NOMO-1 treated with dmso at 0.1 percent for 144 hours (cell line): ENCODE measurements around the gene GGA3.
A peak's percentile ranks its signal among the peaks of the same experiment; 100 is the strongest.
"Not testable (repeated sequence)": the region's sequence is repeated elsewhere in the genome, so short reads cannot be mapped to it uniquely, and the experiment has no call there.

ENCODE experiments used
- DNase-seq: peaks from one replicate; lab custom pipeline; 2025; ENCODE audit not compliant: unreplicated experiment; lab: John Stamatoyannopoulos, UW

GGA3 gene

GRCh38 chr17:75219815-75220214 lies 41.6 kb downstream of the GGA3 start:
- no peak for DNase-seq

GRCh38 chr17:75218131-75218530 lies 43.3 kb downstream of the GGA3 start:
- no peak for DNase-seq

DNA sequence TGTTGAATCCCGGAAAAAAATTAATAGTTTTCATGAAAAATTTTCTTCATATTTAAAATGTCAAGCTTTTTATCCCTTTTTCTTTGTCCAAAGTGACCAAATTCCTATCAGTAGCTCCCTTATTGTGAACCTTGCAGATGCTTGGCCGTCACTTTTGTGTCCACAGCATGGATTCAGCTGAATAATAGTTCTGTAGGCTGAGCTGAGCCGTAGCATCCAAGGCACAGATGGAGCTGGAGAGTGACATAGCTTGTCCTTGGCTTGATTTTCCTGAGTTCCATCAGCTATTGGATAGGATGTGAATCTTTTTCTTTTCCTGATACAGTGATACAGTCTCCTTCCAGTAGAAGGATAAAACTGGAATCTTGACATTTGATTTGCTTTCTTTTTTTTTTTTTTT lies 52.3 kb downstream of the GGA3 start:
- no peak for DNase-seq

DNA sequence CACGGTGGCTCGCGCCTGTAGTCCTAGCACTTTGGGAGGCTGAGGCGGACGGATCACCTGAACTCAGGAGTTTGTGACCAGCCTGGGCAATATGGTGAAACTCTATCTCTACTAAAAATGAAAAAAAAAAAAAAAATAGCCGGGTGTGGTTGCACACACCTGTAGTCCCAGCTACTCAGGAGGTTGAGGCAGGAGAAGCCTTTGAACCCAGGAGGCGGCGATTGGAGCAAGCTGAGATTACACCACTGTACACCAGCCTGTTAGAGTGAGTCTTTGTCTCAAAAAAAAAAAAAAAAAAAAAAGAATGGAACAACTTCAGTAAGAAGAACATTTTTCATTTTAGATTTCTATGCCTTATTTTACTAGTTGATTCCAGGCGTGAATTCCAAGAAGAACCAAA lies 53.2 kb downstream of the GGA3 start:
- DNase-seq: no peak

GRCh38 chr17:75207760-75208159 lies 53.6 kb downstream of the GGA3 start:
- DNase-seq: no peak

GRCh38 chr17:75207050-75207407 lies 54.4 kb downstream of the GGA3 start:
- DNase-seq: not testable (repeated sequence)

DNA sequence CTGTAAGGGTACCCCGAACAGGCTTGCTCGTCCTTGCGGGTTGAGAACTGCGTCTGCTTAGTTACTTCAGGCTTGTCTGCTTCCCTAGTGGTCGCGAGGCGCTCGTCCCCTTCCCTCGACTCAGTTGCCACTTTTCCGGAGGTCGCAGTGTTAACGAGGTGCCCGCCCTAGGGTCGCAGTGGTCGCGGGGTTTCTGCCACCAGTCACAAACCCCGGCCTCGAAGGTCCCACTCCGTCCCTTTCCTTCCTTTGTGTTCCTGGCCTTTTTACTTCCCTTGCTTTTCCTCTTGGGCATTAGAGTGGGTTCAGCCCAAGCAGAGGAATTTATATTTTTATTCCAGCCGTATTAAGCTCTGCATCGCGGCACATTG lies 55.6 kb downstream of the GGA3 start:
- DNase-seq: no peak

- DNase-seq: peak; percentile 93
Observed at GRCh38 chr17:75205037-75205792, 56.2 kb downstream of the GGA3 start, which contains the start of gene NUP85. Gene NUP85 (plus strand): TSS chr17:75205679. CDS start chr17:75205762, 83 bp downstream.

DNA sequence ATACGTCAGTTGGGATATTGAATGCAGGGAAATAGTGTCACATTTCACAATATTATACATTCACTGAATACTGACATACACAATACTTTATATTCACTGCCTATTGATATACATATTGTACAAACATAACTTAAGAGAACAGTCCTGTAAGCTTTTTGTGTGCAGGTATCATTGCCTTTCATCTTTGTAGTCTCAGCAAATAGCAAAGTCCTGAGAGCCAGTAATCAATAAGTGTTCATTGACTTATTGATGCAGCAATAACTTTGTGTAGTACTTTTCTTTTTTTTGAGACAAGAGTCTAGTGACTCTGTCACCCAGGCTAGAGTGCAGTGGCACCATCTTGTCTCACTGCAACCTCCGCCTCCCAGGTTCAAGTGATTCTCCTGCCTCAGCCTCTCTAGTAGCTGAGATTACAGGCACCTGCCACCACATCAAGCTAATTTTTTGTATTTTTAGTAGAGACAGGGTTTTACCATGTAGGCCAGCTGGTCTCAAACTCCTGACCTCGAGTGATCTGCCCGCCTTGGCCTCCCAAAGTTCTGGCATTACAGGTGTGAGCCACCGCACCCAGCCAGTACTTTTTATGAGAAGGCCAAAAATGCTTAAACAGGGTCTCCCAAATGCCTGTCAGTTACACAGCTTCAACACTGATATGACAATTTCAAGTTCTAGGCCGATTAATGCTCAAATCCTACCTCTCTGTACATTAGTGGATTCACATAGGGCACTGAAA lies 61.4 kb downstream of the GGA3 start:
- no peak for DNase-seq

DNA sequence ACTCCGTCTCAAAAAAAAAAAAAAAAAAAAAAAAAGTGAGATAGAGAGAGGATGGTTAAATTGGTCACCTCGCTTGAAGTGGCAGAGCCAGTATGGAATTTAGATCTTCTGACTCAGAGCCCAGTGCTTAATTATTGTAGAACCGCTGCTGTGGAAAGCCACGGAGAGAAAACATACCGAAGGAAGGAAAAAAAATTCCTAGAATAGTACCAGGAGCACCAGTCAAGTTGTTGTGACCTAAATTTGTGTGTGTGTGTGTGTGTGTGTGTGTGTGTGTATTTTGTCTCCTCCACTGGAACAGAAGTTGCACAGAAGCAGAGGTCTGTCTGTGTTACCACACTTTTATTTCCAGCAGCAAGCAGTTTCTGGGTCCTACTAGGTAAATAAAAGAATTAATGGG lies 66.5 kb downstream of the GGA3 start:
- DNase-seq: no peak

- peak; percentile 13 for DNase-seq
Observed at GRCh38 chr17:75191584-75191983, 69.8 kb downstream of the GGA3 start.

- no peak for DNase-seq
Observed at GRCh38 chr17:75188614-75189013, 72.8 kb downstream of the GGA3 start.
